ENCODE measurements around the gene SPATA18.

- TF ChIP-seq, protein P1, sequence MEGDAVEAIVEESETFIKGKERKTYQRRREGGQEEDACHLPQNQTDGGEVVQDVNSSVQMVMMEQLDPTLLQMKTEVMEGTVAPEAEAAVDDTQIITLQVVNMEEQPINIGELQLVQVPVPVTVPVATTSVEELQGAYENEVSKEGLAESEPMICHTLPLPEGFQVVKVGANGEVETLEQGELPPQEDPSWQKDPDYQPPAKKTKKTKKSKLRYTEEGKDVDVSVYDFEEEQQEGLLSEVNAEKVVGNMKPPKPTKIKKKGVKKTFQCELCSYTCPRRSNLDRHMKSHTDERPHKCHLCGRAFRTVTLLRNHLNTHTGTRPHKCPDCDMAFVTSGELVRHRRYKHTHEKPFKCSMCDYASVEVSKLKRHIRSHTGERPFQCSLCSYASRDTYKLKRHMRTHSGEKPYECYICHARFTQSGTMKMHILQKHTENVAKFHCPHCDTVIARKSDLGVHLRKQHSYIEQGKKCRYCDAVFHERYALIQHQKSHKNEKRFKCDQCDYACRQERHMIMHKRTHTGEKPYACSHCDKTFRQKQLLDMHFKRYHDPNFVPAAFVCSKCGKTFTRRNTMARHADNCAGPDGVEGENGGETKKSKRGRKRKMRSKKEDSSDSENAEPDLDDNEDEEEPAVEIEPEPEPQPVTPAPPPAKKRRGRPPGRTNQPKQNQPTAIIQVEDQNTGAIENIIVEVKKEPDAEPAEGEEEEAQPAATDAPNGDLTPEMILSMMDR (IDR thresholded peaks at IDR 0.05): no peak
- no peak for TF ChIP-seq POLR2A (IDR thresholded peaks at IDR 0.05)
Measured at GRCh38 chr4:52012651-52013050, 38.5 kb upstream of the SPATA18 start.

All from breast epithelium (tissue), 3 donors.